Right ventricle myocardium inferior (tissue), 1 donor: ENCODE data around the gene PLEKHG4B. TPM values are rescaled to one million over a fixed set of nuclear protein-coding genes. Genes with fewer than 3 reads are reported as not detected.
"Not testable (repeated sequence)": the region's sequence is repeated elsewhere in the genome, so short reads cannot be mapped to it uniquely, and the experiment has no call there.

Experiments
- ATAC-seq: fragments of 200-7000 bp; cut with Tn5 transposase; one replicate; pipeline ENCODE4 v1.9.1; 2020; ENCODE audit warnings: mild to moderate bottlenecking, moderate library complexity
- DNase-seq: peaks from one replicate; pipeline ENCODE4 v3.0.0; 2021; ENCODE audit errors: missing footprints
- intact Hi-C: fragments of 100-400 bp; cut with DNase I; formaldehyde crosslinking; loops from one replicate; pipeline ENCODE4 v1.11.0; 2022
- total RNA-seq: library from RNA; stranded (reverse); fragmentation: NEBNext Ultra II Directional; extraction: Animal tissue kit (Norgen Biotek cat#: 25700); gene quantifications from one replicate; pipeline ENCODE4 v1.2.1, GENCODE V29; 2021
- donor health status: DM: no; HTN: yes; CAD: no; lungs with severe emphysema.

Gene PLEKHG4B
- total RNA-seq, 1 donor from 2014 or later, result not detected

GRCh38 chr5:223791-224190, 131.8 kb downstream of the PLEKHG4B start:
- ATAC-seq, result no peak
- no peak for DNase-seq
- intact Hi-C loops, result no loop called here

DNA sequence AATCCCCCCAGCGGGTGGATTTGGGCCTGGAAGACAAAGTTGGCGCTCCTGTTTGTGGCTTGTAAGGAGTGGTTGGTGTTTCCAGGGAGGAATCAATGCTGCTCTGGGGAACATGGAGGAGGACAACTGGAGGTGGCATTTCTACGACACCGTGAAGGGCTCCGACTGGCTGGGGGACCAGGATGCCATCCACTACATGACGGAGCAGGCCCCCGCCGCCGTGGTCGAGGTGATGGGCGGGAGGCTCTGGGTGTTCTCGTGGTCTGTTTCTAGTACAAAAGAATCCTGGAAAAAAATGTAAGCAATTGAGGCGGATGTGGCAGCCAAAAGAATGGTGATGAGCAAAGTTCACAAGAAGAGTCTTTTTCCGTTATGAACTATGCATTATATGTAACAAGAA, 133.4 kb downstream of the PLEKHG4B start:
- intact Hi-C loops, result no loop called here
- ATAC-seq (no peak), DNase-seq (no peak)

- intact Hi-C loops, DNase-seq, ATAC-seq: not testable (repeated sequence)
Measured at GRCh38 chr5:227375-227774, 135.4 kb downstream of the PLEKHG4B start.

DNA sequence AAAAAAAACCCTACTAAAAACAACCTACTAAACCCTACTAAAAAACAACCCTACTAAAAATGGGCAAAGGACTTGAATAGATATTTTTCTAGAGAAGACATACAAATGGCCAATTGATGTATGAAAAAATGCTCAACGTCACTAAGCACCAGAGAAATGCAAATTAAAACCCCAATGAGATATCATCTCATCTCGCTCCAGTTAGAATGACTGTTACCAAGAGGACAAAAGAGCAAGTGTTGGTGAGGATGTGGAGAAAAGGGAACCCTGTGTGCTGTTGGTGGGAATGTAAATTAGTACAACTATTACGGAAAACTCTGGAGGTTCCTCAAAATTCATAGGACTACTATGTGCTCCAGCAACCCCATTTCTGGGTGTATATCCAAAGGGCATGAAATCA, 136.9 kb downstream of the PLEKHG4B start:
- ATAC-seq, result no peak
- DNase-seq, result no peak
- intact Hi-C loops, result no loop called here

DNA sequence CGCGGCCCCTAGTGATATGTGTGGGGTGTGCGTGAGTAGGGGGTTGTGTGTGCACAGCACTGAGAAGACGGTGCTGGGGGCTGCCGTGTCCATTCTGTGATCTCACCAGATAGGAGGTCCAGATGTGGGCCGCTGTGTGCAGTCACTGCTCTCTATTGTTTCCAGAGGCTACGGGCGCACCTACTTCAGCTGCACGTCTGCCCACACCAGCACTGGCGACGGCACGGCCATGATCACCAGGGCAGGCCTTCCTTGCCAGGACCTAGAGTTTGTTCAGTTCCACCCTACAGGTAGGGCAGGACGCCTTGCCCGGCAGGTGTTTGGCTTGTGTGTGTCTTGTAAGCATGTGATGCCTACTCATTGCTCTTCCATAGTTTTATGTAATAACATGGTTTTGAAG, 138.7 kb downstream of the PLEKHG4B start:
- no peak for ATAC-seq
- DNase-seq, result no peak
- intact Hi-C loops, result no loop called here

GRCh38 chr5:231661-232060, 139.7 kb downstream of the PLEKHG4B start:
- intact Hi-C loops, result no loop called here
- no peak for ATAC-seq

DNA sequence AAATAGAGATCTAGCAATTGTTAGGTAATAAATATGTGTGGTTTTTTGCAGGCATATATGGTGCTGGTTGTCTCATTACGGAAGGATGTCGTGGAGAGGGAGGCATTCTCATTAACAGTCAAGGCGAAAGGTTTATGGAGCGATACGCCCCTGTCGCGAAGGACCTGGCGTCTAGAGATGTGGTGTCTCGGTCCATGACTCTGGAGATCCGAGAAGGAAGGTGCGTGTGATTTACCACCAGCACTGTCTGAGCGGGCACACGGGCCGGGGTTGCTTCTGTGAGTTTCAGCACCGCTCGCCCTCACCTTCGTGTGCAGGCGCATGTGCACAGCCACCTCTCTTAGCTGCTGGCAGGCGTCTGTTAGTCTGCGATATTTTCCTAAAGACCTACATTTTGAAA, 141.5 kb downstream of the PLEKHG4B start:
- DNase-seq, ATAC-seq, intact Hi-C loops: not testable (repeated sequence)

More at GRCh38 chr5:231661-232060, 139.7 kb downstream of the PLEKHG4B start:
- DNase-seq, result no peak

GRCh38 chr5:234450-234849, 142.5 kb downstream of the PLEKHG4B start:
- intact Hi-C loops, result no loop called here
- no peak for DNase-seq
- ATAC-seq, result no peak

- intact Hi-C loops, ATAC-seq, DNase-seq: not testable (repeated sequence)
Measured at GRCh38 chr5:235527-235926, 143.6 kb downstream of the PLEKHG4B start.

GRCh38 chr5:237931-238330, 146.0 kb downstream of the PLEKHG4B start:
- ATAC-seq, intact Hi-C loops, DNase-seq: not testable (repeated sequence)

Other genes with a start within 250 kb of the PLEKHG4B start
- 74.9 TPM for gene LRRC14B, start 99.3 kb downstream of the PLEKHG4B start, total RNA-seq
- gene CCDC127, start 126.0 kb downstream of the PLEKHG4B start, total RNA-seq, result 9.4 TPM
- 811 TPM for gene SDHA, start 126.2 kb downstream of the PLEKHG4B start, total RNA-seq
- gene PDCD6, start 179.5 kb downstream of the PLEKHG4B start, total RNA-seq, result 34.4 TPM
- 2.1 TPM for gene AHRR, start 229.5 kb downstream of the PLEKHG4B start, total RNA-seq